DOHH2 (cell line): ENCODE measurements around the gene SIDT2.

Source experiments
- CTCF ChIP-seq: fragments of 200-600 bp; sonication (generic); IDR thresholded peaks from one replicate; pipeline ENCODE4 v1.5.1; 2014; ENCODE audit warnings: antibody characterized with exemption, mild to moderate bottlenecking, low read depth, low read length; ENCODE audit not compliant: poor library complexity, severe bottlenecking
- EZH2phosphoT487 ChIP-seq: fragments of 200-600 bp; sonication (generic); IDR thresholded peaks from 2 replicates; pipeline ENCODE4 v1.6.1; 2017; ENCODE audit warnings: borderline replicate concordance, mild to moderate bottlenecking, antibody characterized with exemption, low read length, moderate library complexity, mixed read lengths

GRCh38 chr11:117220999-117221774 lies 42.6 kb downstream of the SIDT2 start:
- TF ChIP-seq CTCF (no peak), EZH2phosphoT487 (no peak)
